ENCODE measurements around the gene CPSF4L.

CPSF4L gene

GRCh38 chr17:73301369-73301768 lies 39.7 kb upstream of the CPSF4L start:
- Histone ChIP-seq H3K27me3 (ENCODE audit: control insufficient read depth in 1 of 2, insufficient read depth in 2 of 2, low read length in 2 of 2) (no peaks in the 10 kb centered on the region), H3K36me3 (ENCODE audit: insufficient read depth, low read length) (peaks cover 6% of the 10 kb centered on the region), H3K9me3 (ENCODE audit: low read length) (no peaks in the 10 kb centered on the region), H3K4me1 (ENCODE audit: insufficient read depth, low read length) (peaks cover 64% of the 10 kb centered on the region), H3K27ac (ENCODE audit: low read depth, low read length) (no peak overlapping the region), H3K4me3 (ENCODE audit: low read depth in 1 of 2, low read length in 2 of 2) (no peak overlapping the region), H3K9ac (ENCODE audit: low read length) (no peak overlapping the region)

- H3K4me3 ChIP-seq (ENCODE audit: low read depth in 1 of 2, low read length in 2 of 2), result no peak overlapping the region
- no peak overlapping the region for H3K9ac ChIP-seq (ENCODE audit: low read length)
- H3K36me3 ChIP-seq (ENCODE audit: insufficient read depth, low read length), result peaks cover 6% of the 10 kb centered on the region
- peak overlapping the region; percentile 36 for H3K27ac ChIP-seq (ENCODE audit: low read depth, low read length)
- no peaks in the 10 kb centered on the region for H3K27me3 ChIP-seq (ENCODE audit: control insufficient read depth in 1 of 2, insufficient read depth in 2 of 2, low read length in 2 of 2)
- H3K9me3 ChIP-seq (ENCODE audit: low read length), result no peaks in the 10 kb centered on the region
- H3K4me1 ChIP-seq (ENCODE audit: insufficient read depth, low read length), result peaks cover 54% of the 10 kb centered on the region
Observed at GRCh38 chr17:73300392-73300791, 38.7 kb upstream of the CPSF4L start.

GRCh38 chr17:73297934-73298861 lies 36.5 kb upstream of the CPSF4L start:
- Histone ChIP-seq H3K27ac (ENCODE audit: low read depth, low read length) (peak overlapping the region; percentile 78), H3K4me3 (ENCODE audit: low read depth in 1 of 2, low read length in 2 of 2) (peak overlapping the region in 1 of 2 donors; percentile 10), H3K9me3 (ENCODE audit: low read length) (no peaks in the 10 kb centered on the region), H3K4me1 (ENCODE audit: insufficient read depth, low read length) (peaks cover 55% of the 10 kb centered on the region), H3K36me3 (ENCODE audit: insufficient read depth, low read length) (peaks cover 6% of the 10 kb centered on the region), H3K9ac (ENCODE audit: low read length) (no peak overlapping the region), H3K27me3 (ENCODE audit: control insufficient read depth in 1 of 2, insufficient read depth in 2 of 2, low read length in 2 of 2) (no peaks in the 10 kb centered on the region)

- no peaks in the 10 kb centered on the region for H3K27me3 ChIP-seq (ENCODE audit: control insufficient read depth in 1 of 2, insufficient read depth in 2 of 2, low read length in 2 of 2)
- peaks cover 76% of the 10 kb centered on the region for H3K4me1 ChIP-seq (ENCODE audit: insufficient read depth, low read length)
- no peak overlapping the region for H3K4me3 ChIP-seq (ENCODE audit: low read depth in 1 of 2, low read length in 2 of 2)
Observed at GRCh38 chr17:73293480-73293911, 31.8 kb upstream of the CPSF4L start.

GRCh38 chr17:73293031-73293430 lies 31.4 kb upstream of the CPSF4L start:
- no peak overlapping the region for H3K4me3 ChIP-seq (ENCODE audit: low read depth in 1 of 2, low read length in 2 of 2)
- H3K4me1 ChIP-seq (ENCODE audit: insufficient read depth, low read length), result peaks cover 76% of the 10 kb centered on the region
- no peak overlapping the region for H3K9ac ChIP-seq (ENCODE audit: low read length)
- no peaks in the 10 kb centered on the region for H3K36me3 ChIP-seq (ENCODE audit: insufficient read depth, low read length)
- H3K27ac ChIP-seq (ENCODE audit: low read depth, low read length), result peak overlapping the region; percentile 63
- no peaks in the 10 kb centered on the region for H3K9me3 ChIP-seq (ENCODE audit: low read length)
- no peaks in the 10 kb centered on the region for H3K27me3 ChIP-seq (ENCODE audit: control insufficient read depth in 1 of 2, insufficient read depth in 2 of 2, low read length in 2 of 2)

More at GRCh38 chr17:73293480-73293911, 31.8 kb upstream of the CPSF4L start:
- Histone ChIP-seq H3K36me3 (ENCODE audit: insufficient read depth, low read length) (no peaks in the 10 kb centered on the region), H3K9ac (ENCODE audit: low read length) (no peak overlapping the region), H3K9me3 (ENCODE audit: low read length) (no peaks in the 10 kb centered on the region), H3K27ac (ENCODE audit: low read depth, low read length) (peak overlapping the region; percentile 63)

- Histone ChIP-seq H3K4me3 (ENCODE audit: low read depth in 1 of 2, low read length in 2 of 2) (peak overlapping the region in 1 of 2 donors; percentile 46), H3K4me1 (ENCODE audit: insufficient read depth, low read length) (peaks cover 83% of the 10 kb centered on the region)
Observed at GRCh38 chr17:73292031-73292531, 30.4 kb upstream of the CPSF4L start.

GRCh38 chr17:73291260-73291801 lies 29.7 kb upstream of the CPSF4L start:
- peaks cover 6% of the 10 kb centered on the region for H3K36me3 ChIP-seq (ENCODE audit: insufficient read depth, low read length)
- H3K9ac ChIP-seq (ENCODE audit: low read length), result no peak overlapping the region
- H3K27ac ChIP-seq (ENCODE audit: low read depth, low read length), result peak overlapping the region; percentile 65
- H3K4me1 ChIP-seq (ENCODE audit: insufficient read depth, low read length), result peaks cover 91% of the 10 kb centered on the region
- H3K4me3 ChIP-seq (ENCODE audit: low read depth in 1 of 2, low read length in 2 of 2), result peak overlapping the region in 1 of 2 donors; percentile 46
- no peaks in the 10 kb centered on the region for H3K27me3 ChIP-seq (ENCODE audit: control insufficient read depth in 1 of 2, insufficient read depth in 2 of 2, low read length in 2 of 2)
- H3K9me3 ChIP-seq (ENCODE audit: low read length), result no peaks in the 10 kb centered on the region

More at GRCh38 chr17:73292031-73292531, 30.4 kb upstream of the CPSF4L start:
- H3K36me3 ChIP-seq (ENCODE audit: insufficient read depth, low read length), result peaks cover 2% of the 10 kb centered on the region
- no peaks in the 10 kb centered on the region for H3K27me3 ChIP-seq (ENCODE audit: control insufficient read depth in 1 of 2, insufficient read depth in 2 of 2, low read length in 2 of 2)
- peak overlapping the region; percentile 65 for H3K27ac ChIP-seq (ENCODE audit: low read depth, low read length)
- H3K9me3 ChIP-seq (ENCODE audit: low read length), result no peaks in the 10 kb centered on the region
- H3K9ac ChIP-seq (ENCODE audit: low read length), result no peak overlapping the region

GRCh38 chr17:73290399-73291259 lies 28.9 kb upstream of the CPSF4L start:
- no peaks in the 10 kb centered on the region for H3K27me3 ChIP-seq (ENCODE audit: control insufficient read depth in 1 of 2, insufficient read depth in 2 of 2, low read length in 2 of 2)
- H3K4me3 ChIP-seq (ENCODE audit: low read depth in 1 of 2, low read length in 2 of 2), result peak overlapping the region; percentile 2 to 9
- peaks cover 13% of the 10 kb centered on the region for H3K36me3 ChIP-seq (ENCODE audit: insufficient read depth, low read length)
- peaks cover 98% of the 10 kb centered on the region for H3K4me1 ChIP-seq (ENCODE audit: insufficient read depth, low read length)
- H3K9me3 ChIP-seq (ENCODE audit: low read length), result no peaks in the 10 kb centered on the region
- H3K9ac ChIP-seq (ENCODE audit: low read length), result peak overlapping the region; percentile 47
- H3K27ac ChIP-seq (ENCODE audit: low read depth, low read length), result peak overlapping the region; percentile 65

- Histone ChIP-seq H3K4me3 (ENCODE audit: low read depth in 1 of 2, low read length in 2 of 2) (no peak overlapping the region), H3K9ac (ENCODE audit: low read length) (peak overlapping the region; percentile 47)
Observed at GRCh38 chr17:73289549-73290254, 28.0 kb upstream of the CPSF4L start.

GRCh38 chr17:73288534-73289302 lies 27.0 kb upstream of the CPSF4L start:
- Histone ChIP-seq H3K27me3 (ENCODE audit: control insufficient read depth in 1 of 2, insufficient read depth in 2 of 2, low read length in 2 of 2) (no peaks in the 10 kb centered on the region), H3K9ac (ENCODE audit: low read length) (peak overlapping the region; percentile 5), H3K4me3 (ENCODE audit: low read depth in 1 of 2, low read length in 2 of 2) (no peak overlapping the region), H3K9me3 (ENCODE audit: low read length) (no peaks in the 10 kb centered on the region), H3K27ac (ENCODE audit: low read depth, low read length) (peak overlapping the region; percentile 65), H3K36me3 (ENCODE audit: insufficient read depth, low read length) (peaks cover 16% of the 10 kb centered on the region), H3K4me1 (ENCODE audit: insufficient read depth, low read length) (peaks cover 99% of the 10 kb centered on the region)

More at GRCh38 chr17:73289549-73290254, 28.0 kb upstream of the CPSF4L start:
- Histone ChIP-seq H3K4me1 (ENCODE audit: insufficient read depth, low read length) (peaks cover 99% of the 10 kb centered on the region), H3K27me3 (ENCODE audit: control insufficient read depth in 1 of 2, insufficient read depth in 2 of 2, low read length in 2 of 2) (no peaks in the 10 kb centered on the region), H3K27ac (ENCODE audit: low read depth, low read length) (peak overlapping the region; percentile 65), H3K36me3 (ENCODE audit: insufficient read depth, low read length) (peaks cover 16% of the 10 kb centered on the region), H3K9me3 (ENCODE audit: low read length) (no peaks in the 10 kb centered on the region)
